CD4-positive, alpha-beta T cell (primary cell): ENCODE measurements around the gene CEPT1. TPM values are rescaled to one million over a fixed set of nuclear protein-coding genes. Genes with fewer than 3 reads are reported as not detected.
A peak's percentile ranks its signal among the peaks of the same experiment; 100 is the strongest.
"Not testable (repeated sequence)": the region's sequence is repeated elsewhere in the genome, so short reads cannot be mapped to it uniquely, and the experiment has no call there.

Experiments used
- ATAC-seq: fragments of 200-7000 bp; cut with Tn5 transposase; one replicate; pipeline ENCODE4 v1.10.0; 2022; ENCODE audit warnings: mild to moderate bottlenecking; ENCODE audit not compliant: poor library complexity
- CTCF ChIA-PET: fragments of 350-600 bp; sonication (Branson Sonifier 250); formaldehyde crosslinking; loops from one replicate; lab custom pipeline; 2021; ENCODE audit warnings: antibody characterized with exemption, inconsistent platforms; lab: Charles Lee
- POLR2A ChIA-PET: fragments of 350-600 bp; sonication (Branson Sonifier 250); formaldehyde crosslinking; loops from one replicate; lab custom pipeline; 2021; ENCODE audit warnings: antibody characterized with exemption, inconsistent platforms; lab: Charles Lee
- DNase-seq, 14 experiments: peaks; one replicate each; pipeline ENCODE4 v3.0.0-alpha.2; 2013 to 2020; ENCODE audit warnings: mixed read lengths in 2 of 14
- H3K27ac ChIP-seq, 2 donors: one replicate each; pipeline versions ENCODE4 v1.5.1 to v1.7.0; 2013; ENCODE audit warnings: low read length in 2 of 2, low read depth in 1 of 2, mild to moderate bottlenecking in 1 of 2
- H3K27me3 ChIP-seq, 2 experiments: 1 replicate in 1 of 2; 2 replicates in 1 of 2; pipeline versions ENCODE4 v1.6.1 to v1.7.0; 2013; ENCODE audit warnings: low read length in 2 of 2, control low read depth in 1 of 2, mild to moderate bottlenecking in 1 of 2, moderate library complexity in 1 of 2; ENCODE audit not compliant: insufficient read depth in 2 of 2, control insufficient read depth in 1 of 2
- H3K36me3 ChIP-seq: one replicate; pipeline ENCODE4 v1.6.1; 2013; ENCODE audit warnings: low read length, control low read depth; ENCODE audit not compliant: insufficient read depth
- H3K4me1 ChIP-seq: one replicate; pipeline ENCODE4 v1.6.1; 2013; ENCODE audit warnings: low read length, control low read depth; ENCODE audit not compliant: insufficient read depth
- H3K4me3 ChIP-seq: one replicate; pipeline ENCODE4 v1.5.1; 2013; ENCODE audit warnings: mild to moderate bottlenecking, low read length, moderate library complexity
- H3K9me3 ChIP-seq, 2 experiments: 1 replicate in 1 of 2; 2 replicates in 1 of 2; pipeline versions ENCODE4 v1.6.1 to v1.7.0; 2013; ENCODE audit warnings: low read length in 2 of 2, mild to moderate bottlenecking in 2 of 2, control low read depth in 1 of 2, moderate library complexity in 1 of 2; ENCODE audit not compliant: control insufficient read depth in 1 of 2, insufficient read depth in 1 of 2
- H3K27ac Mint-ChIP-seq: one replicate; pipeline ENCODE4 v1.8.0; 2020; ENCODE audit warnings: mixed read lengths
- H3K27me3 Mint-ChIP-seq: one replicate; pipeline ENCODE4 v1.8.0; 2021; ENCODE audit warnings: mixed read lengths
- H3K36me3 Mint-ChIP-seq: one replicate; pipeline ENCODE4 v1.8.0; 2021; ENCODE audit warnings: low read depth, mixed read lengths
- H3K4me1 Mint-ChIP-seq: one replicate; pipeline ENCODE4 v1.8.0; 2021; ENCODE audit warnings: low read depth, mixed read lengths
- H3K4me3 Mint-ChIP-seq: one replicate; pipeline ENCODE4 v1.8.0; 2020; ENCODE audit warnings: mild to moderate bottlenecking, mixed read lengths
- H3K9me3 Mint-ChIP-seq: one replicate; pipeline ENCODE4 v1.8.0; 2020; ENCODE audit warnings: mixed read lengths
- intact Hi-C, 2 experiments: fragments of 100-400 bp; cut with DNase I in 1 of 2; cut with micrococcal nuclease in 1 of 2; formaldehyde crosslinking; loops; one replicate each; pipeline versions ENCODE4 v1.15.1 to v1.9.0; 2023 to 2025; cut with DNase I, micrococcal nuclease
- total RNA-seq, 174 experiments: library from RNA in 2 of 174; stranded (reverse) in 2 of 174; gene quantifications; one replicate each; pipeline ENCODE4 v1.2.3 and lab custom pipeline; 2021 to 2026
- TF ChIP-seq, protein P1 (sequence below): fragments of 200-600 bp; IDR thresholded peaks from one replicate; pipeline ENCODE4 v1.8.0; 2022; ENCODE audit warnings: antibody characterized with exemption, mild to moderate bottlenecking

CEPT1 gene
- total RNA-seq, 2 experiments from 2014 or later, result 25.0 to 27.2 TPM

DNA sequence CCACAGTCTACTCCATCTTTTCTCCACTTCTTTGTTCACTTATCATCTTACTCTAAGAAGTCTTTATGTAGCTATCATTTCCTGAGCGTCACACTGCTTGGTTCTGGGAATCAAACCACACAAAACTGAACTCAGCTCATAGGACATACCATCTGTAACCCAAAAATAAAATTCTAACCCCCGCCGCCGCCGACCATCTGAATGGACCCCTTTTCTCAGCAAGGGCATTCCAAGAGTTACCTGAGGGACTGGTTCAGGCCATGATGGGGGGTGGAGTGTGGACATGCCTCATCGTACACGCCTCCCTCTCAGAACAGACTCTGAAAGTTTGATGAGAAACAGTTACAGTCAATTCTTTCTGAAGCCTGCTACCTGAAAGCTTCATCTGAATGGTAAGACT, 74.9 kb downstream of the CEPT1 start:
- CTCF ChIA-PET, result interaction anchor here (1.1 to 10.9 kb wide), 4 partner anchors 8 to 16 kb away, joined by 4 to 135 read pairs (median 7); partner anchors contain the start of gene DENND2D

DNA sequence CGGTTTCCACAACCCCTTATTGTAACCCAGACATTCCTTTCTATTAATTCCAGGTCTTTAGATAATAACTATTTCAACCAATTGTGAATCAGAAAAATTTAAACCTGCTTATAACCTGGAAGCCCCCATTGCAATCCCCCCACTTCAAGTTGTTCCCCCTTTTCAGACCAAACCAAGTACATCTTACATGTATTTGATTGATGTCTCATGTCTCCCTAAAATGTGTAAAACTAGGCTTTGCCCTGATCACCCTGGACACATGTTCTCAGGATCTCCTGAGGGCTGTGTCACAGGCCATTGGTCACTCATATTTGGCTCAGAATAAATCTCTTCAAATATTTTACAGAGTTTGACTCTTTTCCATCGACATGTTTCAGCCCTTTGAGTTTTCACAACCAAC, 75.3 kb downstream of the CEPT1 start:
- peak overlapping the region; percentile 15 for H3K4me3 ChIP-seq
- H3K27ac Mint-ChIP-seq, result peak overlapping the region; percentile 98
- peaks cover 94% of the 10 kb centered on the region for H3K4me1 Mint-ChIP-seq
- POLR2A ChIA-PET, result interaction anchor here (0.6 to 22.0 kb wide), 19 partner anchors 8 to 543 kb away, joined by 3 to 756 read pairs (median 4); partner anchors contain the start of genes CD53, CEPT1, CHI3L2 and DENND2D
- H3K36me3 Mint-ChIP-seq, result peaks cover 26% of the 10 kb centered on the region
- peaks cover 80% of the 10 kb centered on the region for H3K4me1 ChIP-seq
- H3K4me3 Mint-ChIP-seq, result peak overlapping the region; percentile 80
- not testable (repeated sequence) for H3K36me3 ChIP-seq, DNase-seq, H3K9me3 ChIP-seq, ATAC-seq, H3K27me3 ChIP-seq, H3K27me3 Mint-ChIP-seq
- CTCF ChIA-PET, result interaction anchor here (0.6 to 10.9 kb wide), 4 partner anchors 8 to 411 kb away, joined by 3 to 135 read pairs (median 7); partner anchors contain the start of gene DENND2D
- H3K27ac ChIP-seq, result peak overlapping the region; percentile 76 to 88
- intact Hi-C loops, result loop anchor here (5.0 to 10.0 kb wide), 4 partner anchors 73 to 400 kb away; partner anchors contain the start of genes CEPT1 (in 1 of the 2), DRAM2 (in 1 of the 2), LRIF1 (in 1 of the 2) and RAP1A (in 1 of the 2)
- peaks cover 13% of the 10 kb centered on the region for H3K9me3 Mint-ChIP-seq

More for the DNA sequence above, 74.9 kb downstream of the CEPT1 start:
- Histone ChIP-seq H3K27me3 (no peaks in the 10 kb centered on the region), H3K4me1 (peaks cover 76% of the 10 kb centered on the region), H3K4me3 (no peak overlapping the region), H3K9me3 (no peaks in the 10 kb centered on the region), H3K36me3 (no peaks in the 10 kb centered on the region), H3K27ac (peak overlapping the region; percentile 76 to 88)
- peak overlapping the region; percentile 80 for H3K4me3 Mint-ChIP-seq
- ATAC-seq (peak; percentile 44), DNase-seq (peak in 11 of 14 experiments; percentile 37 to 69 (median 54))
- intact Hi-C loops, result loop anchor here (5.0 to 10.0 kb wide), 4 partner anchors 73 to 400 kb away; partner anchors contain the start of genes CEPT1 (in 1 of the 2), DRAM2 (in 1 of the 2), LRIF1 (in 1 of the 2) and RAP1A (in 1 of the 2)
- POLR2A ChIA-PET, result interaction anchor here (0.8 to 22.0 kb wide), 14 partner anchors 8 to 428 kb away, joined by 3 to 756 read pairs (median 7); partner anchors contain the start of genes CD53, CEPT1, CHI3L2 and DENND2D
- H3K9me3 Mint-ChIP-seq, result peaks cover 13% of the 10 kb centered on the region
- peak overlapping the region; percentile 98 for H3K27ac Mint-ChIP-seq
- H3K36me3 Mint-ChIP-seq, result peaks cover 26% of the 10 kb centered on the region
- TF ChIP-seq, protein P1, sequence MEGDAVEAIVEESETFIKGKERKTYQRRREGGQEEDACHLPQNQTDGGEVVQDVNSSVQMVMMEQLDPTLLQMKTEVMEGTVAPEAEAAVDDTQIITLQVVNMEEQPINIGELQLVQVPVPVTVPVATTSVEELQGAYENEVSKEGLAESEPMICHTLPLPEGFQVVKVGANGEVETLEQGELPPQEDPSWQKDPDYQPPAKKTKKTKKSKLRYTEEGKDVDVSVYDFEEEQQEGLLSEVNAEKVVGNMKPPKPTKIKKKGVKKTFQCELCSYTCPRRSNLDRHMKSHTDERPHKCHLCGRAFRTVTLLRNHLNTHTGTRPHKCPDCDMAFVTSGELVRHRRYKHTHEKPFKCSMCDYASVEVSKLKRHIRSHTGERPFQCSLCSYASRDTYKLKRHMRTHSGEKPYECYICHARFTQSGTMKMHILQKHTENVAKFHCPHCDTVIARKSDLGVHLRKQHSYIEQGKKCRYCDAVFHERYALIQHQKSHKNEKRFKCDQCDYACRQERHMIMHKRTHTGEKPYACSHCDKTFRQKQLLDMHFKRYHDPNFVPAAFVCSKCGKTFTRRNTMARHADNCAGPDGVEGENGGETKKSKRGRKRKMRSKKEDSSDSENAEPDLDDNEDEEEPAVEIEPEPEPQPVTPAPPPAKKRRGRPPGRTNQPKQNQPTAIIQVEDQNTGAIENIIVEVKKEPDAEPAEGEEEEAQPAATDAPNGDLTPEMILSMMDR, result no peak
- peaks cover 94% of the 10 kb centered on the region for H3K4me1 Mint-ChIP-seq
- H3K27me3 Mint-ChIP-seq, result peaks cover 5% of the 10 kb centered on the region

DNA sequence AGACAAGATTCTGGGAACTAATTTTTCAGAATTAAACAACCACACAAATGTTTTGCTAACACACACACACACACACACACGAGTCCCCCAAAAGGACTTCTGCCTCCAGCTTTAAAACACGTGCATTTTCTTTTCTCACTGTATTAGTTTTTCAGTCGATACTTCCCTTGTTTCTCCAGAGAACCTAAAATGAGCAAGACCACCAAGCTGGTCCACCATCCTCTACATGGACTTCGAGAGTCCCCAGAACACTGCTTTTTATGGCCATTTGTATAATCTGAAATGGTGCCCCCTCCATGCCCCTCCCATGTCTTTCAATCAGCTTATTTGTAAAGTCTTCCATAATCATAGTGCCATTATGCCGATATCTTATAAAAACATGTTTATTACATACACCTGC, 76.7 kb downstream of the CEPT1 start:
- intact Hi-C loops, result loop anchor here (1.0 to 10.0 kb wide), 7 partner anchors 9 to 398 kb away; partner anchors contain the start of genes CEPT1 (in 1 of the 2), DENND2D (in 1 of the 2), DRAM2 (in 1 of the 2) and LRIF1 (in 1 of the 2)
- no peak for DNase-seq

More for the DNA sequence above, 76.7 kb downstream of the CEPT1 start:
- Mint-ChIP-seq H3K4me1 (peaks cover 97% of the 10 kb centered on the region), H3K9me3 (peaks cover 13% of the 10 kb centered on the region), H3K27me3 (peaks cover 5% of the 10 kb centered on the region), H3K36me3 (peaks cover 26% of the 10 kb centered on the region), H3K27ac (peak overlapping the region; percentile 98), H3K4me3 (peak overlapping the region; percentile 80)
- Histone ChIP-seq H3K4me3 (no peak overlapping the region), H3K27me3 (no peaks in the 10 kb centered on the region), H3K4me1 (peaks cover 94% of the 10 kb centered on the region), H3K9me3 (no peaks in the 10 kb centered on the region), H3K27ac (peak overlapping the region; percentile 76 to 88), H3K36me3 (no peaks in the 10 kb centered on the region)
- TF ChIP-seq, protein P1, result no peak
- CTCF ChIA-PET, result interaction anchor here (2.7 to 10.9 kb wide), 2 partner anchors 10 to 18 kb away, joined by 10 to 135 read pairs; partner anchors contain the start of gene DENND2D
- ATAC-seq, result no peak
- POLR2A ChIA-PET, result interaction anchor here (0.7 to 22.0 kb wide), 11 partner anchors 10 to 570 kb away, joined by 3 to 756 read pairs (median 5); partner anchors contain the start of genes CEPT1, CHI3L2, DENND2D and DRAM2
